ENCODE data around the gene LTBP2. TPM values are rescaled to one million over a fixed set of nuclear protein-coding genes. Genes with fewer than 3 reads are reported as not detected.

Gene LTBP2
- total and polyA plus RNA-seq, 2 of the 8 experiments (the other 6 are each of a cell fraction or from before 2014, with no cell fraction given), result 0.48 to 0.89 TPM

DNA sequence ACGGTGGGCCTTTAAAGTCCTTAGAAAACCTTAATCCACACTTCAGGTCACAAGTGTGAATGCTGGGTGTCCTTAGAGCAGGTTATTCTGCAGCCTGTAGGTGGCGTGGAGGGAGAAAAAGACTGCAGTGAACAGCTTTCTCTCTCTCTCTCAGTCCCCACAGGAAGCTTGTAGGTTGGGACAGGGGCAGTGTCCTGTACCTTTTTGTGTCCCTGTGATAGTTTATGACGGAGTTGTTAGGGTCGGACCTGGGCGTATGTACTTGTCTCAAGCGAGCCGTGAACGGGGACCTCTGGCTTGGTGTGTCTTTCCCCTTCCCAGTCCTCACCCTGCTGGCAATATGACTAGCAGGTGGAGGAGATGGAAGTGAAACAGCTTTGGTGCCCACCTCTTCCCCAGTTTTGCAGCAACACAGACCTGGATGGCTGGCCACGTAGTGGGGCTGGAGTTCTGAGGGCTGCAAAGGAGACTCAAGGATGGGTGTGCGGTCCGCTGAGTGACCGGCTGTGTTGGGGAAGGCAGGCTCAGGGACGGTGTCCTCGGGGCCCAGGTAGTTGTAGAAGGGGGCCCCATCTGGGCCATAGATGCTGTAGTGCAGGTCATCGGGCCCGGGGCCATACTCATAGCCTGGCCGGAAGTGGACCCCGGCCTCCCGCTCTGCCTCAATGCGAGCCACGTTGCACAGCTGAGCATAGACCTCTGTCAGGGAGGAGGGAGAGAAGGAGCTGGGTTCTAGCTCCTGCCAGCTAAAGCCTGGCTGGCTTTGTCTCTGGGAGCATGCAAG, 109.6 kb downstream of the LTBP2 start:
- H3K79me2 ChIP-seq (ENCODE audit: control insufficient read depth in 1 of 2, insufficient read depth in 2 of 2, low read length in 2 of 2), result no peaks in the 10 kb centered on the region
- ChIA-PET CTCF (ENCODE audit: partially characterized antibody) (interaction anchor here (0.6 to 6.2 kb wide), 44 partner anchors 8 to 237 kb away, joined by 3 to 64 read pairs (median 4); partner anchors contain the start of genes ISCA2 and NPC2), POLR2A (ENCODE audit: partially characterized antibody) (interaction anchor here (0.7 to 1.0 kb wide), 4 partner anchors 27 to 200 kb away, joined by 3 read pairs; partner anchors contain the start of gene ABCD4)
- no peaks in the 10 kb centered on the region for H3K23me2 ChIP-seq (ENCODE audit: low read depth, low read length)
- no peaks in the 10 kb centered on the region for H3K36me3 ChIP-seq (ENCODE audit: control insufficient read depth in 2 of 4, insufficient read depth in 4 of 4, low read length in 3 of 4)
- H4K20me1 ChIP-seq (replicated peaks in 1 of 2; ENCODE audit: control insufficient read depth in 1 of 2, insufficient read depth in 2 of 2, low read length in 2 of 2), result peaks cover 0 to 1% of the 10 kb centered on the region in 2 experiments
- no peak overlapping the region for H4K91ac ChIP-seq (replicated peaks; ENCODE audit: insufficient read length, low read length)
- H3K27ac ChIP-seq (ENCODE audit: low read depth, low read length), result no peak overlapping the region
- no peak overlapping the region; the same call in 1 of the 2 replicates for H4K8ac ChIP-seq (ENCODE audit: extremely low read depth, insufficient read depth, low read length)
- H3K56ac ChIP-seq (replicated peaks; ENCODE audit: insufficient read length, low read depth, low read length), result no peak overlapping the region
- H3K4ac ChIP-seq (replicated peaks; ENCODE audit: insufficient read length, low read depth, low read length), result no peak overlapping the region
- no peak overlapping the region for H2BK120ac ChIP-seq (replicated peaks; ENCODE audit: low read depth, low read length)
- DNase-seq (ENCODE audit: low read depth in 1 of 2, low spot score in 2 of 2) (no peak), FAIRE-seq (peak; percentile 77)
- H2BK15ac ChIP-seq (ENCODE audit: low read length), result no peak overlapping the region
- H3K9me3 ChIP-seq (ENCODE audit: insufficient read depth in 2 of 2, low read depth in 1 of 2, low read length in 1 of 2), result no peaks in the 10 kb centered on the region
- 77% methylated on average over 21 of the region's 21 CpGs; no CpG with 5 or more reads in 1 of the 2 experiments for WGBS, 2 experiments (ENCODE audit: extremely low coverage in 1 of 2, insufficient coverage in 1 of 2, insufficient read length in 1 of 2, insufficient replicate concordance in 2 of 2, low coverage in 1 of 2, low lambda C conversion rate in 2 of 2, missing lambda C conversion rate in 1 of 2)
- no peak overlapping the region for H3K14ac ChIP-seq (ENCODE audit: insufficient read length)
- no peak overlapping the region for H2BK5ac ChIP-seq (ENCODE audit: low read depth, low read length)
- no peak overlapping the region for H2BK20ac ChIP-seq (ENCODE audit: low read length)
- H3K9ac ChIP-seq (replicated peaks in 1 of 4; ENCODE audit: extremely low read depth in 1 of 4, low read depth in 3 of 4, low read length in 3 of 4), result no peak overlapping the region
- H4K5ac ChIP-seq (ENCODE audit: insufficient read length, low read depth, low read length), result no peak overlapping the region
- H2AK5ac ChIP-seq (ENCODE audit: low read depth, low read length), result 0 out of 2 replicates have a peak overlapping the region, but pooled peaks have one; percentile 43
- H3K79me1 ChIP-seq (ENCODE audit: low read depth, low read length), result no peaks in the 10 kb centered on the region
- peaks cover 4 to 19% (median 16%) of the 10 kb centered on the region in 4 experiments for H3K4me1 ChIP-seq (replicated peaks in 1 of 4; ENCODE audit: control insufficient read depth in 3 of 4, insufficient read depth in 4 of 4, low read length in 3 of 4)
- H2AFZ ChIP-seq (ENCODE audit: low read length), result no peak overlapping the region
- H3K4me2 ChIP-seq (ENCODE audit: insufficient read depth in 1 of 2, low read depth in 2 of 2, low read length in 2 of 2), result no peak overlapping the region
- H2BK12ac ChIP-seq (ENCODE audit: low read depth, low read length), result 0 out of 2 replicates have a peak overlapping the region, but pooled peaks have one; percentile 20
- no peak overlapping the region for H3K23ac ChIP-seq (ENCODE audit: insufficient read length)
- TF ChIP-seq, protein P1, sequence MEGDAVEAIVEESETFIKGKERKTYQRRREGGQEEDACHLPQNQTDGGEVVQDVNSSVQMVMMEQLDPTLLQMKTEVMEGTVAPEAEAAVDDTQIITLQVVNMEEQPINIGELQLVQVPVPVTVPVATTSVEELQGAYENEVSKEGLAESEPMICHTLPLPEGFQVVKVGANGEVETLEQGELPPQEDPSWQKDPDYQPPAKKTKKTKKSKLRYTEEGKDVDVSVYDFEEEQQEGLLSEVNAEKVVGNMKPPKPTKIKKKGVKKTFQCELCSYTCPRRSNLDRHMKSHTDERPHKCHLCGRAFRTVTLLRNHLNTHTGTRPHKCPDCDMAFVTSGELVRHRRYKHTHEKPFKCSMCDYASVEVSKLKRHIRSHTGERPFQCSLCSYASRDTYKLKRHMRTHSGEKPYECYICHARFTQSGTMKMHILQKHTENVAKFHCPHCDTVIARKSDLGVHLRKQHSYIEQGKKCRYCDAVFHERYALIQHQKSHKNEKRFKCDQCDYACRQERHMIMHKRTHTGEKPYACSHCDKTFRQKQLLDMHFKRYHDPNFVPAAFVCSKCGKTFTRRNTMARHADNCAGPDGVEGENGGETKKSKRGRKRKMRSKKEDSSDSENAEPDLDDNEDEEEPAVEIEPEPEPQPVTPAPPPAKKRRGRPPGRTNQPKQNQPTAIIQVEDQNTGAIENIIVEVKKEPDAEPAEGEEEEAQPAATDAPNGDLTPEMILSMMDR (IDR thresholded peaks at IDR 0.05; ENCODE audit: control extremely low read depth in 1 of 3, insufficient read depth in 1 of 3, low read depth in 1 of 3, low read length in 3 of 3), result peak in 2 of 3 experiments; percentile 67 to 84; a peak in 3 of 4 replicates
- TF ChIP-seq SP2 (IDR thresholded peaks at IDR 0.05; ENCODE audit: low read length) (no peak), RAD21 (IDR thresholded peaks at IDR 0.05 in 1 of 2, conservative IDR thresholded peaks at IDR 0.05 in 1 of 2; ENCODE audit: low read depth in 2 of 2, low read length in 2 of 2) (peak; percentile 36 to 54)
- no peak overlapping the region for H3K18ac ChIP-seq (ENCODE audit: extremely low read depth, low read length)
- no peak overlapping the region for H3K4me3 ChIP-seq (ENCODE audit: extremely low read depth in 1 of 4, insufficient read depth in 2 of 4, low read depth in 3 of 4, low read length in 4 of 4)
- no peaks in the 10 kb centered on the region for H3K27me3 ChIP-seq (replicated peaks in 1 of 4; ENCODE audit: control insufficient read depth in 3 of 4, extremely low read depth in 1 of 4, insufficient read depth in 3 of 4, low read length in 3 of 4)

All from H1 (cell line).